Keratinocyte (primary cell): ENCODE data around the gene DMRT1. TPM values are rescaled to one million over a fixed set of nuclear protein-coding genes. Genes with fewer than 3 reads are reported as not detected.

Experiments used
- DNase-seq: peaks from one replicate; pipeline ENCODE4 v3.0.0-alpha.2; 2011; ENCODE audit warnings: low read depth, missing footprints, low spot score
- FAIRE-seq: peaks from 2 replicates; lab custom pipeline; 2011; peaks lifted over from hg19 to GRCh38; lab: Jason Lieb, UNC
- H2AFZ ChIP-seq: 2 replicates; pipeline ENCODE4 v1.6.0; 2012; ENCODE audit warnings: low read length, control low read depth, inconsistent platforms; ENCODE audit not compliant: control insufficient read depth
- H3K27ac ChIP-seq: 2 replicates; pipeline ENCODE4 v1.5.1; 2011; ENCODE audit warnings: low read length; ENCODE audit not compliant: control insufficient read depth, insufficient read depth
- H3K27me3 ChIP-seq: 3 replicates; pipeline ENCODE4 v1.6.0; 2011; ENCODE audit warnings: low read length; ENCODE audit not compliant: control insufficient read depth, insufficient read depth; ENCODE audit errors: extremely low read depth
- H3K36me3 ChIP-seq, 2 experiments: 2 replicates in 1 of 2; 3 replicates in 1 of 2; pipeline ENCODE4 v1.5.1; 2011; ENCODE audit warnings: low read length in 2 of 2, mild to moderate bottlenecking in 1 of 2; ENCODE audit not compliant: control insufficient read depth in 2 of 2, insufficient read depth in 2 of 2; ENCODE audit errors: extremely low read depth in 1 of 2
- H3K4me1 ChIP-seq: 3 replicates; pipeline ENCODE4 v1.5.1; 2011; ENCODE audit warnings: low read length; ENCODE audit not compliant: control insufficient read depth, insufficient read depth; ENCODE audit errors: extremely low read depth
- H3K4me2 ChIP-seq: 3 replicates; pipeline ENCODE4 v1.6.0; 2011; ENCODE audit warnings: low read depth, low read length; ENCODE audit not compliant: control insufficient read depth, insufficient read depth; ENCODE audit errors: extremely low read depth
- H3K4me3 ChIP-seq, 3 experiments: fragments of 200-600 bp in 1 of 3; sonication (generic) in 1 of 3; 2 replicates in 2 of 3; 3 replicates in 1 of 3; pipeline ENCODE4 v1.5.1; 2011 to 2016; ENCODE audit warnings: low read length in 3 of 3, mild to moderate bottlenecking in 3 of 3, control low read depth in 2 of 3, inconsistent platforms in 1 of 3, low read depth in 1 of 3, mixed read lengths in 1 of 3, mixed run types in 1 of 3, moderate library complexity in 1 of 3; ENCODE audit not compliant: control insufficient read depth in 2 of 3, insufficient read depth in 2 of 3; ENCODE audit errors: extremely low read depth in 1 of 3
- H3K79me2 ChIP-seq: 2 replicates; pipeline ENCODE4 v1.6.0; 2012; ENCODE audit warnings: low read length; ENCODE audit not compliant: control insufficient read depth, insufficient read depth
- H3K9ac ChIP-seq: 3 replicates; pipeline ENCODE4 v1.6.0; 2011; ENCODE audit warnings: low read length; ENCODE audit not compliant: control insufficient read depth, insufficient read depth; ENCODE audit errors: extremely low read depth
- H3K9me1 ChIP-seq: 3 replicates; pipeline ENCODE4 v1.6.0; 2011; ENCODE audit warnings: low read length; ENCODE audit not compliant: control insufficient read depth, insufficient read depth; ENCODE audit errors: extremely low read depth
- H3K9me3 ChIP-seq: 2 replicates; pipeline ENCODE4 v1.5.1; 2012; ENCODE audit warnings: low read depth, low read length; ENCODE audit not compliant: control insufficient read depth
- H4K20me1 ChIP-seq: 3 replicates; pipeline ENCODE4 v1.6.0; 2011; ENCODE audit warnings: low read length; ENCODE audit not compliant: control insufficient read depth, insufficient read depth; ENCODE audit errors: extremely low read depth
- CTCF ChIP-seq, 3 experiments: IDR thresholded peaks in 1 of 3; conservative IDR thresholded peaks in 1 of 3; optimal IDR thresholded peaks in 1 of 3; 2 replicates in 2 of 3; 3 replicates in 1 of 3; pipeline versions ENCODE3 to v1.5.1; 2011; ENCODE audit warnings: low read length in 3 of 3, mild to moderate bottlenecking in 3 of 3, moderate library complexity in 2 of 3, control low read depth in 1 of 3, inconsistent platforms in 1 of 3; ENCODE audit not compliant: insufficient read depth in 2 of 3; ENCODE audit errors: extremely low read depth in 1 of 3
- EZH2 ChIP-seq: IDR thresholded peaks from one replicate; pipeline ENCODE4 v1.6.1; 2012; ENCODE audit warnings: inconsistent platforms, mild to moderate bottlenecking, low read length, moderate library complexity
- dilution Hi-C: fragments of 300-500 bp; cut with MboI; formaldehyde crosslinking; loops from one replicate; pipeline ENCODE4 v1.7.0; 2020; ENCODE audit warnings: low sequenced_read_pairs; ENCODE audit not compliant: extremely low pct_ligation_motif_present
- polyA plus RNA-seq, 5 experiments: library from polyadenylated mRNA; depleted of rRNA in 3 of 5; stranded (reverse) in 3 of 5; stranded (forward) in 1 of 5; unstranded in 1 of 5; fragments of >200 nt; gene quantifications; 1 replicate in 1 of 5; 2 replicates in 3 of 5; 3 replicates in 1 of 5; pipeline versions ENCODE4 v1.2.1 to v1.2.3, GENCODE V29; 2011 to 2012; ENCODE audit warnings: missing spikeins in 2 of 5, low read depth in 1 of 5, low replicate concordance in 1 of 5

Gene DMRT1
- polyA plus RNA-seq, 1 donor (not counting 4 experiments of a cell fraction or from before 2014, with no cell fraction given) = not detected

- H3K27ac ChIP-seq = no peak overlapping the region
- dilution Hi-C loops = no loop called here
- FAIRE-seq = no peak
- no peak overlapping the region for H3K4me2 ChIP-seq
- H2AFZ ChIP-seq = no peak overlapping the region
- no peaks in the 10 kb centered on the region for H3K79me2 ChIP-seq
- no peaks in the 10 kb centered on the region for H3K9me1 ChIP-seq
- DNase-seq = no peak
- H3K4me3 ChIP-seq = no peak overlapping the region
- TF ChIP-seq CTCF (optimal IDR thresholded peaks at IDR 0.05 in 1 of 3, IDR thresholded peaks at IDR 0.05 in 1 of 3, conservative IDR thresholded peaks at IDR 0.05 in 1 of 3; ENCODE audit: extremely low read depth in 1 of 3, insufficient read depth in 2 of 3, low read length in 3 of 3) (peak in 1 of 3 experiments; percentile 23), EZH2 (no peak)
- no peaks in the 10 kb centered on the region for H3K4me1 ChIP-seq
- H3K27me3 ChIP-seq = peaks cover 6% of the 10 kb centered on the region
- no peaks in the 10 kb centered on the region for H3K9me3 ChIP-seq
- H4K20me1 ChIP-seq = no peaks in the 10 kb centered on the region
- H3K9ac ChIP-seq = no peak overlapping the region
- H3K36me3 ChIP-seq = no peaks in the 10 kb centered on the region
Observed at GRCh38 chr9:950139-950538, 108.6 kb downstream of the DMRT1 start.

- Histone ChIP-seq H3K9ac (no peak overlapping the region), H3K4me2 (no peak overlapping the region), H3K9me3 (no peaks in the 10 kb centered on the region), H3K27me3 (peaks cover 6% of the 10 kb centered on the region), H2AFZ (no peak overlapping the region), H3K27ac (no peak overlapping the region), H4K20me1 (no peaks in the 10 kb centered on the region), H3K9me1 (no peaks in the 10 kb centered on the region), H3K4me3 (no peak overlapping the region), H3K79me2 (no peaks in the 10 kb centered on the region), H3K4me1 (no peaks in the 10 kb centered on the region), H3K36me3 (no peaks in the 10 kb centered on the region)
- no peak for TF ChIP-seq EZH2
- TF ChIP-seq CTCF (optimal IDR thresholded peaks at IDR 0.05 in 1 of 3, IDR thresholded peaks at IDR 0.05 in 1 of 3, conservative IDR thresholded peaks at IDR 0.05 in 1 of 3; ENCODE audit: extremely low read depth in 1 of 3, insufficient read depth in 2 of 3, low read length in 3 of 3) = no peak
- DNase-seq (no peak), FAIRE-seq (no peak)
- dilution Hi-C loops = no loop called here
Observed at GRCh38 chr9:952546-952945, 111.0 kb downstream of the DMRT1 start.
